K562 (cell line): Measurements from ENCODE around the gene FRMD4B. TPM values are rescaled to one million over a fixed set of nuclear protein-coding genes. Genes with fewer than 3 reads are reported as not detected.

Experiments used
- ATAC-seq: fragments of 200-7000 bp; cut with Tn5 transposase; 3 replicates; pipeline ENCODE4 v1.9.1; 2020; ENCODE audit warnings: moderate library complexity
- BruUV-seq: library from RNA; stranded (reverse); fragments of 400-500 nt; replicated peaks from 2 replicates; lab custom pipeline; 2021; lab: Mats Ljungman, UMichigan
- CTCF ChIA-PET: fragments of 300-600 bp; formaldehyde crosslinking; extraction: SDS; loops from one replicate; lab custom pipeline; 2021; ENCODE audit warnings: low intra/inter-chr PET ratio; lab: Yijun Ruan, JAX
- POLR2A ChIA-PET: fragments of 300-600, 350-650 bp; sonication (Branson Sonifier 250); formaldehyde crosslinking; extraction: SDS; loops from one replicate; lab custom pipeline; 2021; ENCODE audit warnings: antibody characterized with exemption, inconsistent platforms; lab: Yijun Ruan, JAX
- DNase-seq, 4 experiments: peaks; one replicate each; pipeline versions ENCODE4 v3.0.0 to v3.0.0-alpha.2; 2011 to 2018; ENCODE audit warnings: low spot score in 3 of 4, mixed read lengths in 3 of 4; ENCODE audit errors: extremely low read depth in 1 of 4
- FAIRE-seq: peaks from 2 replicates; lab custom pipeline; 2011; peaks lifted over from hg19 to GRCh38; lab: Jason Lieb, UNC
- H2AFZ ChIP-seq: 2 replicates; pipeline ENCODE4 v1.6.0; 2011; ENCODE audit warnings: low read depth, low read length, control low read depth, inconsistent platforms
- H3K27ac ChIP-seq: fragments of 200-600 bp; 3 replicates; pipeline ENCODE4 v1.8.0; 2011; ENCODE audit warnings: low read depth, mild to moderate bottlenecking, control low read depth, inconsistent platforms, low read length, moderate library complexity, mixed read lengths; ENCODE audit errors: extremely low read depth
- H3K27me3 ChIP-seq, 2 experiments: fragments of 300-600 bp in 1 of 2; 2 replicates in 1 of 2; 3 replicates in 1 of 2; pipeline versions ENCODE4 v1.6.0 to v1.8.0; 2011; ENCODE audit warnings: inconsistent platforms in 2 of 2, low read length in 2 of 2, mild to moderate bottlenecking in 1 of 2, mixed read lengths in 1 of 2, moderate library complexity in 1 of 2; ENCODE audit not compliant: control insufficient read depth in 2 of 2, insufficient read depth in 2 of 2
- H3K36me3 ChIP-seq: fragments of 300-600 bp; 3 replicates; pipeline ENCODE4 v1.8.0; 2011; ENCODE audit warnings: mild to moderate bottlenecking, low read length, inconsistent platforms; ENCODE audit not compliant: control insufficient read depth, insufficient read depth
- H3K4me1 ChIP-seq, 2 experiments: fragments of 200-600 bp in 1 of 2; replicated peaks in 1 of 2; 2 replicates in 1 of 2; 3 replicates in 1 of 2; pipeline versions ENCODE4 v1.5.1 to v1.8.0; 2011; ENCODE audit warnings: inconsistent platforms in 2 of 2, low read length in 2 of 2, mild to moderate bottlenecking in 1 of 2, mixed read lengths in 1 of 2, moderate library complexity in 1 of 2; ENCODE audit not compliant: control insufficient read depth in 2 of 2, insufficient read depth in 2 of 2
- H3K4me2 ChIP-seq: 2 replicates; pipeline ENCODE4 v1.6.1; 2011; ENCODE audit warnings: low read length, control low read depth, inconsistent platforms, mixed read lengths; ENCODE audit not compliant: insufficient read depth
- H3K4me3 ChIP-seq: fragments of 200-600 bp; sonication (generic), shearing (Covaris generic); 2 replicates; pipeline ENCODE4 v1.5.1; 2016; ENCODE audit warnings: control low read depth, inconsistent platforms
- H3K79me2 ChIP-seq: fragments of 200-600 bp; 3 replicates; pipeline ENCODE4 v1.8.0; 2011; ENCODE audit warnings: low read length, inconsistent platforms; ENCODE audit not compliant: control insufficient read depth, insufficient read depth
- H3K9ac ChIP-seq, 2 experiments: 2 replicates each; pipeline versions ENCODE4 v1.6.0 to v1.6.1; 2011; ENCODE audit warnings: low read depth in 2 of 2, low read length in 2 of 2, control low read depth in 1 of 2, inconsistent platforms in 1 of 2, mild to moderate bottlenecking in 1 of 2, mixed read lengths in 1 of 2; ENCODE audit not compliant: insufficient read depth in 1 of 2
- H3K9me1 ChIP-seq: one replicate; pipeline ENCODE4 v1.6.0; 2011; ENCODE audit warnings: inconsistent platforms, mild to moderate bottlenecking, low read length, moderate library complexity; ENCODE audit not compliant: control insufficient read depth, insufficient read depth
- H3K9me3 ChIP-seq: replicated peaks from 2 replicates; pipeline ENCODE4 v1.5.1; 2011; ENCODE audit warnings: low read depth, low read length, inconsistent platforms; ENCODE audit not compliant: control insufficient read depth, insufficient read depth
- H4K20me1 ChIP-seq: replicated peaks from 2 replicates; pipeline ENCODE4 v1.6.1; 2011; ENCODE audit warnings: low read length, inconsistent platforms, mixed read lengths; ENCODE audit not compliant: control insufficient read depth, insufficient read depth
- ERF ChIP-seq: fragments of 450-650 bp; formaldehyde crosslinking; IDR thresholded peaks from 2 replicates; pipeline ENCODE4 v1.4.0; 2020; ENCODE audit warnings: mild to moderate bottlenecking, mixed read lengths
- FIP1L1 ChIP-seq: fragments of 200-400 bp; formaldehyde crosslinking; IDR thresholded peaks from 2 replicates; pipeline ENCODE4 v1.6.1; 2018; ENCODE audit warnings: mild to moderate bottlenecking, low read depth, low read length; ENCODE audit not compliant: poor library complexity, severe bottlenecking
- HMGN3 ChIP-seq: IDR thresholded peaks from 2 replicates; pipeline ENCODE4 v1.6.1; 2011; ENCODE audit warnings: borderline replicate concordance, low read depth, mild to moderate bottlenecking, mixed read lengths, low read length; ENCODE audit not compliant: insufficient read length; ENCODE audit errors: extremely low read depth
- MAFK ChIP-seq: IDR thresholded peaks from 2 replicates; pipeline ENCODE4 v1.6.1; 2011; ENCODE audit warnings: low read length, improper control_type of control experiment
- NR3C1 ChIP-seq: sonication (generic); formaldehyde crosslinking; IDR thresholded peaks from 2 replicates; pipeline ENCODE4 v1.8.1; 2022; ENCODE audit warnings: missing genetic modification reagents
- SFPQ ChIP-seq: fragments of 200-400 bp; formaldehyde crosslinking; IDR thresholded peaks from 2 replicates; pipeline ENCODE4 v1.6.1; 2017; ENCODE audit warnings: mild to moderate bottlenecking, low read depth, low read length, moderate library complexity
- in situ Hi-C: fragments of 300-500 bp; cut with MboI; formaldehyde crosslinking; loops from 4 replicates; pipeline ENCODE4 v1.15.0; 2018; ENCODE audit warnings: inconsistent platforms, mixed read lengths
- intact Hi-C: fragments of 100-400 bp; cut with micrococcal nuclease; formaldehyde crosslinking; loops from 2 replicates; pipeline ENCODE4 v1.14.2; 2022
- polyA plus RNA-seq, 8 experiments: library from polyadenylated mRNA; depleted of rRNA in 4 of 8; stranded (reverse) in 5 of 8; unstranded in 3 of 8; fragments of >200 nt; fragmentation: Nextera tagmentation in 2 of 8; fragmentation: Illumina TruSeq in 1 of 8; extraction: Ambion mirVana in 2 of 8; extraction: Trizol in 1 of 8; gene quantifications; 2 replicates each; pipeline versions ENCODE4 v1.2.1 to v1.2.3, GENCODE V29; 2011 to 2014; ENCODE audit warnings: inconsistent platforms in 1 of 8, missing spikeins in 1 of 8
- total RNA-seq, 7 experiments: library from RNA; depleted of rRNA in 6 of 7; stranded (reverse); fragments of >200 nt in 6 of 7; fragmentation: Illumina TruSeq in 2 of 7; extraction: Trizol in 2 of 7; gene quantifications; 2 replicates each; pipeline versions ENCODE4 v1.2.1 to v1.2.3, GENCODE V29; 2011 to 2021; ENCODE audit warnings: low replicate concordance in 1 of 7

FRMD4B gene
- total and polyA plus RNA-seq, 9 of the 15 experiments (the other 6 are each of a cell fraction or from before 2014, with no cell fraction given) = 0.03 to 0.09 (median 0.04) TPM; not detected in 3

GRCh38 chr3:69142090-69142489 lies 243.8 kb downstream of the FRMD4B start (continued):
- TF ChIP-seq SFPQ (no peak), ERF (no peak), HMGN3 (no peak), FIP1L1 (no peak)

GRCh38 chr3:69141313-69141712 lies 244.6 kb downstream of the FRMD4B start:
- Histone ChIP-seq H3K9me1 (no peaks in the 10 kb centered on the region), H3K4me1 (peaks cover 0 to 27% of the 10 kb centered on the region in 2 experiments; a peak in 2 of 5 replicates), H3K9me3 (no peaks in the 10 kb centered on the region), H3K79me2 (no peaks in the 10 kb centered on the region), H3K4me2 (no peak overlapping the region), H3K27me3 (no peaks in the 10 kb centered on the region; a peak in 1 of 5 replicates), H3K27ac (no peak overlapping the region), H3K36me3 (no peaks in the 10 kb centered on the region), H4K20me1 (no peaks in the 10 kb centered on the region), H2AFZ (no peak overlapping the region), H3K4me3 (no peak overlapping the region), H3K9ac (no peak overlapping the region)
- intact Hi-C loops = no loop called here
- ATAC-seq (no peak), DNase-seq (no peak), FAIRE-seq (no peak)
- in situ Hi-C loops = no loop called here
- ChIA-PET POLR2A (no interaction called here), CTCF (no interaction called here)
- no TSS peak for BruUV-seq
- no peak for TF ChIP-seq MAFK
- TF ChIP-seq NR3C1 (CRISPR knock-in tag) = no peak
